Activated CD4-positive, CD25-positive, alpha-beta regulatory T cell (primary cell): ENCODE measurements around the gene SLIT3.

ENCODE experiments used
- DNase-seq, 4 experiments: peaks; one replicate each; lab custom pipeline; 2025; lab: John Stamatoyannopoulos, UW

Gene SLIT3

DNA sequence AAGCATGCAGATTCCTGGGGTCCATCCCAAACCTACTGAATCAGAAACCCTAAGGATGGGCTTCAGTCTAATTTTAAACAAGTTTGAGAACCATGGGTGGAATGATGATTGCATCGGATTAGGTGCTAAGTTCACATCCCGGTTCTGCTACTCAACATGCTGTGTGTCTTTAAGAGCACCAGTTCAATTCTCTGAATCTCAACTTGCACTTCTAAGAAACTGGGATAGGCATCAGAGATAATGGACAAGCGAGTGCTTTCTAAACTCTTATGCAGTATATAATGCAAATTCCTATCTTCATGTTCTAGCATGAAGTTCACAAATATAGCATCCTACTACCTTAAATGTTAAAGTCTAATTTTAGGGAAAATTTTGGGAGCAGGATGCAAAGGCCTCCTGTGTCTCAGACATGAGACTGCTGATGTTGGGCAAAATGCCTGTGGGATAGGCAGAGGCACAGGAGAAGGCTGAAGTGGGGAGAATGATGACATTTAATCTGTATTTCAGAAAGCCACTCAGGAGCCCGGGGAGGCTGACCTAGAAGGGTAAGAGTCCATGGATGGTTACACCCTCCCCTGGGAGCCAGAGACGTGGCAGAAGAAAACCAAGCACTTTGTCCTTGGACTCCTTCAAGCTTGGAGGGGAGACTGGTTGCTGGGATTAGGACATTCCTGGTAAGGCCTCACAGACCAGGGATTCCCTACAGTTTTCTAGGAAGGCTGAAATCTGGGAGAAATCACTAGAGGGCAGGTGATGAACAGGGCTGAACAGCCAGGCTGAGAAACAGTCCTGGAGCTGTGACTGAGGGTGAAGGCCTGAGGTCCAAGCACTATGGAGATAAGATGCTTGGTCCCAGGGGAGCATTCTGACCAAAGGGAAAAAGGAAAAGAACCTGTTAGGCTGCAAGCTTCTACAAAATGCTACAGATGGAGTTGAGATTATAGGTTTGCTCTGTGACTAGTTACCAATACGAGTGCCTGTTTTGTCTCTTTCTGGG lies 409.8 kb downstream of the SLIT3 start:
- no peak for DNase-seq

DNA sequence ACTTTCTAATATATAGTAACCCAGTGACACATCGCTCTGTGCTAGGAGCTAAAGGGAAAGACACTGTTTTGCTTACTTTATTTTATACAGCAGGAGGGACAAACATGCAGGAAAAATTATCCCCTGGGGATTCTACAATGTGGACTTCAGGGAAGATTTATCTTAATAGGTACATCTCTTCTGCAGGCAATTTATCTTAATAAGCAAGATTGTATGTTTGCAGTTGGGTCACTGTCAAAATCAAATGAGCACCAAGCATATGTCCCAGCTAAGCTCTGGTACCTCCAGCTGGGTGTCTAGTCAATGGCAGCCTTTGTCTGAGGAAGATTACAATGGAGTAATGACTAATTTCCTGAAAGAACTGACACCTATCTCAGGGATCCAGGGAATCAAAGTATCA lies 411.9 kb downstream of the SLIT3 start:
- DNase-seq: no peak

DNA sequence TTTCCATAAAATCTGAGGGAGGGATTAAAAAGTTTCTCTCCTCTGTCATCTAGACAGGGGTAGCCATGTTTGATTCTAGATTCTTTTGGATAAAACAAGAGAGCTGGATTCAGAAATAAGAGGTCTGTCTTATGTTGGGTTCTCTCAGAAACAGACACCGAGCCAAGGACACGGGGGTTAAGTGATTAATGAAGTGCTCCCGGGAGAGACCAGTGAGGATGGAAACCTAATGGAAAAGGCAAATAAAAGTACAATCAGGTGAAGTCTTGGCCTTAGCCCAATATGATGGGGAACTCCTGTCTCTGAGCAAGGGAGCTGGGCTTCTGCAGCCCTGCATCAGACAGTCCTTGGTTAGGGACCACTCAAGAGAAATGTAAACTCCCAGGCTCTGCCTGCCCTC lies 413.0 kb downstream of the SLIT3 start:
- DNase-seq: no peak

DNA sequence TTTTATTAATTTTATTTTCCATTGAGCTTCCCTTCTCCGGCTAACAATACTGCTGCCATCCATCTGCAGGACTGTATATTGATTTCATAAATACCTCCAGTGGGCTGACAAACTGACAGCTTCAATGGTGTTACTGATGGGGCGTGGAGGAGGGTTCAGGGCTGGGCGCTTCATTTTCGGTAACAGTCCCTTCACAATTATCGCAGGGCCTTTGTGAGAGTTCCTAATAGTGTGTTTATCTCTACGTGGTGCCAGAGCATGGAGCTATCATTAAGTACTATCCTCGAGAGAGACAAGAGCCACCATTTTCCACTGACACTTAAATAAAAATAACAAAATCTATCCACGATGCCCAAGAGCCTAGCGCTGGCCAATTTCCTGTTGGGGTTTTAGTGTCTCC lies 414.8 kb downstream of the SLIT3 start:
- no peak for DNase-seq

DNA sequence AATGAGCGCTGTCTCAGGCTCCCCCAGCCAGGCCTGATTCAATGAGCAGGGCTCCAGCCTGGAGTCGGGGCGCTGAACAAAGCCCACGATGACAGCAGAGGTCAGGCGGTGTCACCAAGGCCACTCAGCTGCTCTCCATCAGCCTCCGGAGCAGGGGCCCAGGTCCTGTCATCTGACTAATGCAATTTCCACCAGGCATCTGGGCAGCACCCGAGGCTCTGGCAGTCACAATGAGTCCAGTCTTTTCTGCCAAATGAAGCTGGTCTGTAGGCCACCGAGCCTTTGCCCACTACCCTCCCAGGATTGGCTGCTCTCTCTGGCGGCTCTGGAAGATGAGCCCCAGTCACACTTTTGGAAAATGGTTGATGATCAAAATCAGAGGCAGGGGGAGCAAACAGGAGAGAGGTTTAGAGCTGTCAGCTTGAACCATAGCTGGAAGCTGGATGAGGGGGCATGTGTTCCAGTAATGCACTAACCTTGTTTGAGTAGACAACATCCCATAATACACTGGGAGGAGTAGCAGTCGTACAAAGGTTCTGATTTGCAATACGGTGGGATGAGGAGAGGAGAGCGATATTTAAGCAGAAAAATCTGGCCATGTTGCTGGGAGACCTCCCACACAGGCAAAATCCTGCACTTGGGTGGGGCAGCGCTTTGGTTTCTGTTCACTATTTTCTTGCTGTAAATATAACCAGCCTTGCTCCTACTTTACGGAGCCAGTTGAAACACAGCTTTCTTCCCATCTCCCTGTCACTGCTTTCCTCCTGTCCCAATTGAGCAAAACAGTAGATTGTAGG lies 415.4 kb downstream of the SLIT3 start:
- DNase-seq: no peak

DNA sequence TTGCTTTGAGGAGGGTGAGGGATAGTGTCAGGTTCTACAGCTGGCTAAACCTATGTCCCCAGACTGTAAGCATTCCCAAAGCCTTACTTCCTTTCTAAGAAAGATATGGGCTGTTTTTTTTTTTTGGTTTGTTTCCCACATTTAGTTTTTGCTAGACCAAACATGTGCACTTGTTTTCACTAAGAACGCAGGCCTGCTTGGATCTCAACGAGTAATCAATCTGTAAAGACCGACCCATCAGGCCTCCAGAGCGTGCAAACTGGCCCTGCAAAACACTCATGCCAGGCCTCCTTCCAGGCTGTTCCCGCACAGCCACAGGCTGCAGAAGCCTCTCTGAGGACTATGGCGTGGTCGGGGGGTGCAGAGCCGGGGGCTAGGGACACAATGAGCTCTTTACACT lies 416.9 kb downstream of the SLIT3 start:
- no peak for DNase-seq

DNA sequence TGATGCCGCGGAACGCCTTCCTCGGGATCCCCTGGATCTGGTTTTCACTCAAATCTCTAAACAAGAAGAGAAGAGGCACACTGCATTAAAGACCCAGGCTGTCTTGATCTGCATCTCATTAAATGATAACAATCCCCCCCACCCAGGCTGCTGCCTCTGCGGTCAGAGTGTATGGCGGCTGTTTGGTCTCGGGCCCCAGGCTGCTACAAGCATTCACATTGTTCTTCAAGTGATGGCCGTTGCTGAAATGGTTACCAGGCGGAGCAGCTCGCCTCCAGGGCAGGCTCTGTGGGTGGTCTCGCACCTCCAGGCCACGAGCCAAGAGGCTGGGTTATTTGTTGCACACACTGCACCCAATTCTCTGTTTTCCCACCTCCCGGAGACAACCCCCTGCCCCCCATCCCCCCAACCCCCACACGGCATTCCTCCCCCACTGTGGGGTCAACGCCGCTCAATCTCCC lies 417.6 kb downstream of the SLIT3 start:
- no peak for DNase-seq

DNA sequence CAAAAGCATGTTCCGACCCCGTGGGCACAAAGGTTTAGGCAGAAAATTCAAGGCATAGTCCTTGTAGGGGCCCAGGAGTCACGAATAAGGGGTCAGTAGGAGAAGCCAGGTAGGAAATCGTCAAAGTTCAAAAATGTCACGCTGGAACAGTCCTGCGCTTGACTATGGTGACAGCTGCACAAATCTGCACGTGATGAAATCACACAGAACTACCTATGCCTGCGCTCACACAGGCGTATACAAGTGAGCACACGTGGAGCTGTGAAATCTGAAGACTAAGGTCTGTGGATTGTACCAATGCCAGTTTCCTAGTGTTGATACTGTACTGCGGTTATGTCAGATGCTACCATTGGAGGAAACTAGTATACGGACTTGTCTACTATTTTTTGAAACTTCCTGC lies 418.7 kb downstream of the SLIT3 start:
- DNase-seq: no peak

DNA sequence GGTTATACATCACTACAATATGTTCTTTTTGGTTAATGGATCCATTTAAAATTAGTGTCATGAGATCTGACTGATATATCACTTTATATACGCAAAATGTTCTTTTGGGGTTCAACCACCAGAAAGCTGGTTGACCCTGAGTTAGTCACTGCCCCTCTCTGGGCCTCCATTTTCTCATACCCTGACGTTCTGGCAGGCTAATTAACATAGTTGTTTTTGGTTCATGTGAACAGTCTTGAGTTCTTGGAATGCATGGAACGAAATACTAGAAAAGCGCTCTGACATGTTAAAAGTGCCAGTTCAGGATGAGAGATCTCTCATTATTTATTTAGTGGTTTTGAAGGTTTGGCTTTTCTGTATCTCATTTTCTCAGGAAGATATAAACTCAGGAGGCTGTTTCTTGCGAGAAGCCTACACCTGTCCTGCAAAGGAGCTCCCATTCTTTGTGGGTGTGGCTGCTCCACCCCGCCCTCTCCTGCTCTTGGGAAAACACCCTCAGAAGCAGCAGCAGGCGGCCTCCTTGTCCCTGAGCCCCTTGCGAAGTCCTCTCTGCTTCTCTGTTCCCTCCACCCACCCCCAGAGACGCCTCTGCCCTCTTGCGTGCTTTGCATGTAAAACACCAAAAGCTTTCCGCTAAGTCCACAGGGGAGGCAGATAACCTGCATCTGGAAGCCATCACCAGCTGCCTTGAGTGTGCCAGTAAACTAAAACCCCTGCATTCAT lies 419.4 kb downstream of the SLIT3 start:
- no peak for DNase-seq

DNA sequence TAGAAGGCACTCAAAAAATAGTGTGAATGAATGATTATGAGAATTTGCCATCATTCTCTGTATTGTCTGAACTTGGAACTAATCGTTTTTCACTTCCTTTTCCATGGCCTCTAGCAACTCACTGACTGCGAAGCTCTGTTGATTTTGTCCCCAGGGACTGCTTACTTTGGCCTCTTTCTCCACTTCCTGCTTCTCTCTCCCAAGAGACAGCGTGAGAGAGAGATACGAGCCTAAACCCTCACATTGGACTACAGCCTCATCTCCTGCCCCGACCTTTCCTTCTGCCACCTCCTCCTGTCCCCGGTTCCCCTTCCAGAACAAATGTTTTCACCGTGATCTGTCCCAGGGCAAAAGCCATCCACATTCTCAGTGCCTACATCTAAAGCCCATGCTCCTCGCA lies 421.0 kb downstream of the SLIT3 start:
- DNase-seq: no peak

DNA sequence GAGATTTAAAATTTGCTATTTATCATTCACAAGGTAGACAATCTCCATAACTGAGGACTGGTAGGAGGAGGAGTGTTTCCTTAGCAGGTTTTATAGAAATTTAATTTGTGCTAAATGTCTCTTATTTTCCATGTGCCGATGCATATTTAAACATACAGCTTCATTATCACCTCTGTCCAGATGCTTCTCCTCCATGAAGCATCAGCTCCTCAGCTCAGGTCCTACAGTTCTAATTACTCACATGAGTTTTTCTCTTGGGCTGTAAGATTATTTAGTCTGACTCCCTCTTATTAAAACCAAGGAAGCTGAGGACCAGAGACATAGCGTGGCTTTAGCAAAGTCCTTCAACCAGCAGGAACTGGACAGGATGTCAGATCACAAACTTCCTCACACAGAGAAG lies 421.6 kb downstream of the SLIT3 start:
- no peak for DNase-seq

DNA sequence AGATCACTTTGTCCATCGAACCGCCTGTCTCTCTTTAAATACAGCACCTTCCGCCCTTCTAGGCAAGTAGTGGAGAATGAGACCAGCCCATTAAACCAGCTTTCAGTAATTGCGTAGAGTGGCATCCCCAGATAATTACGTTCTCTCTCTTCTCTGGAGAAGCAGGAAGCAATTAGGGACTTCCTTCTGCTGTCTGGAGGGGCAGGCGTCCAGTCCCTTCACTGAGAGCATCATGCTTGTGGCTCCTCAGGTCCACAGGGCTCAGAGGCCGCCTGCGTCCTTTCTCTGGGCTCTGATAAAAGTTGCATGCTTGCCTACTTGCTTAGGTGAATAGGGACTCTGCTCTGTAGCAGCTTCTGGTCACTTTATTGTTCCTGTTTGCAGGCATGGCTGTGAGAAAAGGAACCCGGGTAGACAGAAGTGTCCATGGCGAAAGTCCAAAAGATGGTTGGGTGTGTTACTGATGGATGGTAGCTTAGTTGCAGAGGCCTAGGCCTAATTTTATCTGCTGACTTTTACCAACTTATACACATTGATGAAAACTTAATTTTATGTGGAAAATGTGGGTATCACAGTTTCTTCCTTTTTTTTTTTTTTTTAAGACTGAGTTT lies 422.7 kb downstream of the SLIT3 start:
- no peak for DNase-seq

DNA sequence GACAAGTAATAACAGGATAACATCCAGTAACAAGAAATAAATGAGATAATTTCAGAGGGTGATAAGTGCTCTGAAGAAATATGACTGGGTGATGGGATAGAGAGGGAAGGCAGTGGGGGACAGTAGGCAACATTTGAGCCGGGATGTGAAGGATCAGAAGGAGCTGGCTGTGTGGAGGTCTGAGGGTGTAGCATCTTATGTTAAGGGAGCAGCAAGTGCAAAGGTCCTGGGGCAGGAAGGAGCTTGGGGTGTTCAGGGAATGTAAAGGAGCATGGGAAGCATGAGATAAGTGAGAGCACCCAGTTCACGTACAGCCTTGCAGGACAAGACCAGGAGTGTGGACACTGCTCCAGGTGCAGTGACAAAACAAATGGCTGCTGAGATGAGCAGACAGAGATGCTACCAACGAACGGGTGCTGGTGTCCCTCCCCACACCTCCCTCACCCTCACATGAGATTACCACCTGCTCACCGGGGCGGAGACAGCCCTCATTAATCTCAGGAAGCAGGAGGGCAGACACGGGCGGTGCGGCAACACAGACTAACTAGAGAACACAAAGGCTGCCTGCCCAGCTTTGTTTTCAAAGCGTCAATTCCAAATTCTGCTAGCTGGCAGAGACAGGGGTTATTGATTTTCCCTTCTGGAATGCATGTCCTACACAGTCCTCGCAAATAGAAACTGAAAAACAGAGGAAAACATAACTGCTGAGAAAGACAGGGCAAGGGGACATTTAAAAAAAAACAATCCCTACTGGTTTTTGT lies 423.6 kb downstream of the SLIT3 start:
- DNase-seq: no peak

DNA sequence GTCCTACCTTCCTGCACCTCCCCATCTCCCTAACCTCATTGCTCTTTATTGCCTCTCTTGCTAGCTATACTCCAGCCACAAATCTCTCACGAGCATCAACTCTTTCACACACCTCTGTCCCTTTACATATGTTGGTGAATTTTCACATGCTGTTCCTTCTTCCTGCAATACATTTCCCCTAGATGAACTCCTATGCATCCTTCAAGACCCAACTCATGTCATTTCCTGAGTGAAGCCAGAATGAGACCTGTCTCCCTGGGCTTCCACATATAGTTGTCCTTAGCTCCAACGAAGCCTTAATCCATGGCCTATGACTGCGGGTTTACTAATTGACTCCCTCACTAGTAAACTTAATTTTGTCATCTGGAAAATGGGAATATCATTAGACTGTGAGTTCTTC lies 424.5 kb downstream of the SLIT3 start:
- no peak for DNase-seq

DNA sequence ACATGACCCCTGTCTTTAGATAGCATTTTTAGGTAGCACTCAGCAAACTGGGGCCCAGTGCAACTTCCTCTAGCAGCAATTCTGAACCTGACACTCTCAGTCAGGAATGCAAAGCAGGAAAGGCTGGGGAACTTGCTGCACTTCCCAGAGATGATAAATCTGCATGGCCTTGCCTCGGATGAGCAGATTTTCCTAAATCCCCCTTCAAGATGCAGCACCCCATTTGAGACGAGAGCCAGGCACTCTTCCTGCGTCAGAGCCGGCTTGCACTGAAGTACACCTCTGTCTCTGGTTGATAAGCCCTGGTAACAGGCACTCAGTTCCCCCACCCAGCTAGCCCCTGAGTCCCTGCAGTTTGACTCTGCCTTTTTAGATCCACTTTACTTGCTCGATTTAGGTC lies 425.1 kb downstream of the SLIT3 start:
- no peak for DNase-seq

DNA sequence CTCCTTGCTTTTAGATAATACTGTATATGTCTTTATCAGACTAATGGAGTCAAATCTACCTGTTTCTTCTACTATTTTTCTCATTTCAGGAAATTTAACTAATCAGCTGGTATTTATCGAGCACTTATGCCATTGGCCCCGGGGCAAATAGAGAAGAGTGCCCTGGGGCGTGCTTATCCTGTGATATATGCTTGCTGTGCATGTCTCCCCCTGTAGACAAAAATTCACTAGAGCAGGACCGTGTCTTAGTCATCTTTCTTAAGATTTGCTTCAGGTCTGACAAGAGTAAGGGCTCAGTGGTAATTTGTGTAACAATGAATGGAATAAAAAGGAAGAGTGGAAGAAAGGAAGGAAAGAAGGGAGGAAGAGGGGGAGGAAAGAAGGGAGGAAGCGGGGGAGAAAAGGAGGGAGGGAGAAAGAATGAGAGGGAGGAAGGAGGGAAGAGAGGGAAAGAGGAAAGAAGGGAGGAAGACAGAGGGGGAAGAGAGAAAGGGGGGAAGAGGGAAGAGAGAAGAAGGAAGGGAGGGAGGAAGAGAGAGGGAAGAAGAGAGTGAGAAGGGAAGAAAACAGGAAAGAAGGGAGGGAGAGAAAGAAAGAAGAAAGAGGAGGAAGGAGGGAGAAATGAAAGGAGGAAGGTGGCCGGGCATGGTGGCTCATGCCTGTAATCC lies 426.1 kb downstream of the SLIT3 start:
- DNase-seq: no peak

DNA sequence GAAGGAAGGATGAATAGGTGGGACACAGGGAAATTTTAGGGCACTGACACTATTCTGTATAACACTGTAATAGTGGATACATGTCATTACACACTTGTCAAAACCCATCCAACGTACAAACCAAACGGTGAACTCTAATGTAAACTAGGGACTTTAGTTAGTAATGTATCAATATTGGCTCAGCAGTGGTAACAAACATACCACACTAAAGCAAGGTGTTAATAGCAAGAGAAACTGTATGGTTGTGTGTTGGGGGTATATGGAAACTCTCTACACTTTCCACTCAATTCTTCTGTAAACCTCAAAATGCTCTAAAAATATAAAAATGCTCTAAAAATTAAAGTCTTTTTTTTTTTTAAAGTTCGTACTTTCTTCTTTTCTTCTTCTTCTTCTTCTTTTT lies 428.7 kb downstream of the SLIT3 start:
- DNase-seq: no peak

DNA sequence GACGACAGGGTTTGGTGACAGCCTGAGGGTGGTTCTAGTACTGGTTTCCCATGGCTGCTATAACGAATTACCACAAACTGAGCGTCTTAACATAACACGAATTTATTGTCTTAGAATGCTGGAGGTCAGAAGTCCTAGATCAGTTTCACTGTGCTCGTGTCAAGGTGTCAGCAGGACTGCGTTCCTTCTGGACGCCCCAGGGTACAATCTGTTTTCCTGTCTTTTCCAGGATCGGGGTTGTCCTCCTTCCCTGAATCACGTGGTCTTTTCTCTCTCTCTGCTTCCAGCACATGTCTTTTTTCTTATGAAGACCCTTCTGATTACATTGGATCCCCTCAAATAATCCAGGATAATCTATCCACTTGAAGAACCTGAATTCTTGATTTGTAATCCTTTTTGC lies 430.0 kb downstream of the SLIT3 start:
- no peak for DNase-seq

DNA sequence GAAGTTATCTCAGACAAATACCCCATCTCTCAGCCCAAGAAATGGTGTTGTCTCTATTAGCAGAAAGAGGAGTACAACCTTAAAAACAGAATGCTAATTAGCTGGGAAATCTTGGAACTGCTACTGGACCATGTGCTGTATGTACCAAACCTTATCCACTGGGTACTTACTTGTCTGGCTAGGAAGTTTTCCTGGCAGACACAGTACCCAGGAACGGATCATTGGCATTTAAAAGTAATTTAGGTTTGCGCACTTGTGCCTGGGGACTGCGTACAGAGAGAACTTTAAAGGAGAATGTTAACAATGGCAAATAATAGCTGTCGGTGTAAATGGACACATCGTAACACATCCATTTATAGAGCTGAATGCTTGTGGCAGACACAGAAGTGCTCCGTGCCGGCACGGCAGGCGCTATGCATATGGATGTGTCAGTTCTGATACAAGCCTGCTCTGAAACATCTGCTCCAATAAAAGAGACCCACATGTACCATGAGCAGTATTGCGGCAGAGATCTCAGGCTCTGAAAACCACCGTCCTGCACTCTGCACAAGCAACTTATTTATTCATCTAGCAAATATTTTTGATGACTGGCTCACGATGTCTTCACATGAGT lies 431.2 kb downstream of the SLIT3 start:
- no peak for DNase-seq

DNA sequence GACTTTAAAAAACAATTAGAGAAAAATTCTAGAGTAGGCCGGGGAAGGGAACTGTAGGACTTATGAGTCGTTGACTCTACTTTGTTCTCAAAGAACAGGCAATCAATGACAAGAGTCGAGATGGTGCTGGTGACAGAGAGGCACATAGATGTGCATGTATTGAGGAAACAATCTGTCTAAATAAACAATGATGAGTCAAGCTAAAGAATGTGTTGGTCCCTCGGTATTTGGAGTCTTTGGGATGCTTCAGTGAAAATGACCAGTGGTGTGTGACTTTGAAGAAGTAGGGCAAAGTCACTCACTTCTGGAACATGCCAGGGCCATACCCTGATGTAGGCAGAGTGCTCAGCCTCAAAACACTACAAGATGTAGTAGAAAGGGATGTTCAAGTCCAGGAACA lies 433.7 kb downstream of the SLIT3 start:
- DNase-seq: no peak
